Neutrophil (primary cell): ENCODE results near the gene SPN.
A peak's percentile ranks its signal among the peaks of the same experiment; 100 is the strongest.
"Not testable (repeated sequence)": the region's sequence is repeated elsewhere in the genome, so short reads cannot be mapped to it uniquely, and the experiment has no call there.

ENCODE experiments used
- H3K27ac ChIP-seq: fragments of 200-600 bp; sonication (generic); 2 replicates; pipeline ENCODE4 v1.5.1; 2016; ENCODE audit warnings: mild to moderate bottlenecking, moderate library complexity
- H3K27me3 ChIP-seq: fragments of 200-600 bp; sonication (generic); 2 replicates; pipeline ENCODE4 v1.6.0; 2016; ENCODE audit warnings: mild to moderate bottlenecking
- H3K36me3 ChIP-seq: fragments of 200-600 bp; sonication (generic); 2 replicates; pipeline ENCODE4 v1.5.1; 2017
- H3K4me1 ChIP-seq, 2 experiments: fragments of 200-600 bp in 1 of 2; sonication (generic) in 1 of 2; 1 replicate in 1 of 2; 2 replicates in 1 of 2; pipeline versions ENCODE4 v1.5.1 to v1.6.1; 2013 to 2016; ENCODE audit warnings: low read depth in 1 of 2, low read length in 1 of 2, mild to moderate bottlenecking in 1 of 2, moderate library complexity in 1 of 2; ENCODE audit not compliant: control insufficient read depth in 1 of 2, insufficient read depth in 1 of 2
- H3K4me3 ChIP-seq, 2 experiments: fragments of 200-600 bp in 1 of 2; sonication (generic) in 1 of 2; 1 replicate in 1 of 2; 2 replicates in 1 of 2; pipeline ENCODE4 v1.5.1; 2013 to 2016; ENCODE audit warnings: low read depth in 1 of 2, low read length in 1 of 2, mild to moderate bottlenecking in 1 of 2, moderate library complexity in 1 of 2
- H3K9me3 ChIP-seq: fragments of 200-600 bp; sonication (generic); 2 replicates; pipeline ENCODE4 v1.5.1; 2016
- CTCF ChIP-seq: fragments of 200-600 bp; sonication (generic); IDR thresholded peaks from 2 replicates; pipeline ENCODE4 v1.5.1; 2016; ENCODE audit warnings: antibody characterized with exemption

The SPN gene

GRCh38 chr16:29662729-29663015, 375 bp upstream of the SPN start:
- Histone ChIP-seq H3K27ac (peak overlapping the region; percentile 90), H3K9me3 (no peaks in the 10 kb centered on the region), H3K27me3 (no peaks in the 10 kb centered on the region), H3K36me3 (no peaks in the 10 kb centered on the region), H3K4me3 (peak overlapping the region in 1 of 2 experiments; percentile 58), H3K4me1 (peaks cover 58 to 61% of the 10 kb centered on the region in 2 experiments)
- no peak for TF ChIP-seq CTCF

DNA sequence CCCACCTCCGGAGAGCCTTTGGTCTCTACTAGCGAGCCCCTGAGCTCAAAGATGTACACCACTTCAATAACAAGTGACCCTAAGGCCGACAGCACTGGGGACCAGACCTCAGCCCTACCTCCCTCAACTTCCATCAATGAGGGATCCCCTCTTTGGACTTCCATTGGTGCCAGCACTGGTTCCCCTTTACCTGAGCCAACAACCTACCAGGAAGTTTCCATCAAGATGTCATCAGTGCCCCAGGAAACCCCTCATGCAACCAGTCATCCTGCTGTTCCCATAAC, 702 bp downstream of the SPN start:
- peak overlapping the region; percentile 90 for H3K27ac ChIP-seq
- H3K4me3 ChIP-seq: peak overlapping the region; percentile 32 to 58
- no peaks in the 10 kb centered on the region for H3K27me3 ChIP-seq
- no peaks in the 10 kb centered on the region for H3K36me3 ChIP-seq
- H3K9me3 ChIP-seq: no peaks in the 10 kb centered on the region
- no peak for TF ChIP-seq CTCF
- H3K4me1 ChIP-seq: peaks cover 69 to 70% of the 10 kb centered on the region in 2 experiments

- Histone ChIP-seq H3K36me3 (no peaks in the 10 kb centered on the region), H3K4me3 (peak overlapping the region; percentile 32 to 58), H3K27me3 (no peaks in the 10 kb centered on the region), H3K27ac (peak overlapping the region; percentile 90), H3K9me3 (no peaks in the 10 kb centered on the region), H3K4me1 (peaks cover 69 to 70% of the 10 kb centered on the region in 2 experiments)
- TF ChIP-seq CTCF: no peak
These were observed 1.3 kb downstream of the SPN start for GRCh38 chr16:29664091-29664921.

- Histone ChIP-seq H3K4me3 (peak overlapping the region; percentile 58 to 61), H3K36me3 (no peaks in the 10 kb centered on the region), H3K27me3 (no peaks in the 10 kb centered on the region), H3K4me1 (peaks cover 69 to 70% of the 10 kb centered on the region in 2 experiments), H3K9me3 (no peaks in the 10 kb centered on the region), H3K27ac (peak overlapping the region; percentile 90)
- TF ChIP-seq CTCF: no peak
These were observed 2.4 kb downstream of the SPN start for GRCh38 chr16:29665294-29666077.

DNA sequence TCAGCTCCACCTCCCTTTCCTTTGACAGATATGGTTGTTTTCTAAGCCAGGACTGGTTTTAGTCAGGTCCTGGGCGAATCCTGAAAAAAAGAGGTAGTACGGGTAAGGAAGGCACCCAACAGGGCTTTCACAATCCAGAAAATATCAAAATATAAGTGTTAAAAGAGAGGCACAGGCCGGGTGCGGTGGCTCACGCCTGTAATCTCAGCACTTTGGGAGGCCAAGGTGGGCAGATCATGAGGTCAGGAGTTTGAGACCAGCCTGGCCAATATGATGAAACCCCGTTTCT, 4.2 kb downstream of the SPN start:
- peak overlapping the region; percentile 58 to 61 for H3K4me3 ChIP-seq

DNA sequence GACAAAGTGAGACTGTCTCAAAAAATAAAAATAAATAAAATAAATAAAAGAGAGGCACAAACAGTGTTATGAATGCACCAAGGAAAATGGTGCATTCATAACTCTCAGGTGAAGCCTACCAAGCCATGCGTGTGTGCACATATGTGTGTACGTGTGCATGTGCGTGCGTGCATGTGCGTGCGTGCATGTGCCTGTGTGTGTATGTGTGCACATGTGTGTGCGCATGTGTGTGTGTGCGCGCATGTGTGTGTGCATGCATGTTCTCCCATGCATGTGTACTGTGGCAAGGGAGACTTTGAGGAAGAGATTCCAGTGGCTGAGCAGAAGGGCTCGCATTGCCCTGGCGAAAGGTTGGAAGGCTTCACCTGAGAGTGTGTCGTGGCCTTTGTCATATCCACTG, 4.7 kb downstream of the SPN start:
- no peaks in the 10 kb centered on the region for H3K36me3 ChIP-seq
- H3K9me3 ChIP-seq: no peaks in the 10 kb centered on the region
- peak overlapping the region in 1 of 2 experiments; percentile 58 for H3K4me3 ChIP-seq
- H3K4me1 ChIP-seq: peaks cover 58 to 60% of the 10 kb centered on the region in 2 experiments
- peak overlapping the region; percentile 90 for H3K27ac ChIP-seq
- TF ChIP-seq CTCF: no peak
- H3K27me3 ChIP-seq: no peaks in the 10 kb centered on the region

More for the DNA sequence above, 4.2 kb downstream of the SPN start:
- Histone ChIP-seq H3K27ac (peak overlapping the region; percentile 90), H3K4me1 (peaks cover 63 to 65% of the 10 kb centered on the region in 2 experiments)
- not testable (repeated sequence) for H3K27me3 ChIP-seq, H3K9me3 ChIP-seq, H3K36me3 ChIP-seq
